ENCODE data around the gene RBM18. TPM values are rescaled to one million over a fixed set of nuclear protein-coding genes. Genes with fewer than 3 reads are reported as not detected.

The RBM18 gene
- polyA plus RNA-seq, 1 donor from 2014 or later: 48.8 TPM

DNA sequence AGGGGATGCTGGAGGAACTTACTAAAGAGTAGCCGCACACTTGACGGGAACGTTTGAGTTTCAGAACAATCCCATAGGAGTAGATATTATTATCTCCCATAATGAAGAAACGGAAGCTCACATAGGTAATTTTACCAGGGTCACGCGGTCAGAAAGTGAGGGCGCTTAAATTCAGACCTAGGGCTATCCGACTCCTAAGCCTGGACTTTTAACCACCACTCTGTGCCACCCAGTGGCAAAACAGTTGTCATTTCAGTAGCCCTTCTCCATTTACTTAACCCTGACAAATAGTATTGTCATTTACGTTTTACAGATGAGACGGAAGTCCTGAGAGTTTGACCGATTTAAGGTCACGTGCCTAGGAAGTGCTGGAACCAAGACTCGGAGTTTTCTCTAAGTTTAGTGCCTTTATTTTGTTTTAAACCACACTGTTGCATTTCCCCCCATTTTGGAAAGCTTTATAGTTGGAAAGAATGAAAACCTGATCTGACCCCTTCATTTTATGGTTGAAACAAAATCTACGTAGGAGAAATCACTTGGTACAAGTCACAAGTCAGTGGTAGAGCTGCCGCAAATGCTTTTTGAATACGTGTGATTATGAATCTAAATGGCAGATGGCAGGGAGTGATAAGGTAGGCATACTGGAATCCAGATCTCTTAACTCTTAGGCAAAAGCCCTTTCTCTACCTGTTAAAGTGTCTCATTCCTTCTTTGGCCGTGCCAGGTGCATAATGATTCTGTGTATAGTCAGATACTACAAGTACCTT lies 692 bp upstream of the RBM18 start:
- Histone ChIP-seq H3K27me3 (ENCODE audit: insufficient read depth, low read depth, low read length) (no peaks in the 10 kb centered on the region), H3K4me3 (ENCODE audit: low read length) (peak overlapping the region; percentile 87), H3K4me2 (ENCODE audit: low read length) (peak overlapping the region; percentile 85), H3K9ac (ENCODE audit: low read length) (peak overlapping the region; percentile 95), H4K20me1 (ENCODE audit: insufficient read depth) (no peaks in the 10 kb centered on the region), H3K9me2 (ENCODE audit: insufficient read depth, low read length) (no peaks in the 10 kb centered on the region), H3K9me3 (ENCODE audit: low read length) (no peaks in the 10 kb centered on the region), H3K27ac (ENCODE audit: low read length) (peak overlapping the region; percentile 91), H3K36me3 (ENCODE audit: insufficient read depth, low read length) (no peaks in the 10 kb centered on the region), H2AFZ (ENCODE audit: low read depth, low read length) (peak overlapping the region; percentile 89), H3F3A (ENCODE audit: insufficient read depth, low read length, poor library complexity, severe bottlenecking) (no peaks in the 10 kb centered on the region), H3K79me2 (replicated peaks; ENCODE audit: insufficient read depth, low read length) (peaks cover 33% of the 10 kb centered on the region)
- TF ChIP-seq, protein P1, sequence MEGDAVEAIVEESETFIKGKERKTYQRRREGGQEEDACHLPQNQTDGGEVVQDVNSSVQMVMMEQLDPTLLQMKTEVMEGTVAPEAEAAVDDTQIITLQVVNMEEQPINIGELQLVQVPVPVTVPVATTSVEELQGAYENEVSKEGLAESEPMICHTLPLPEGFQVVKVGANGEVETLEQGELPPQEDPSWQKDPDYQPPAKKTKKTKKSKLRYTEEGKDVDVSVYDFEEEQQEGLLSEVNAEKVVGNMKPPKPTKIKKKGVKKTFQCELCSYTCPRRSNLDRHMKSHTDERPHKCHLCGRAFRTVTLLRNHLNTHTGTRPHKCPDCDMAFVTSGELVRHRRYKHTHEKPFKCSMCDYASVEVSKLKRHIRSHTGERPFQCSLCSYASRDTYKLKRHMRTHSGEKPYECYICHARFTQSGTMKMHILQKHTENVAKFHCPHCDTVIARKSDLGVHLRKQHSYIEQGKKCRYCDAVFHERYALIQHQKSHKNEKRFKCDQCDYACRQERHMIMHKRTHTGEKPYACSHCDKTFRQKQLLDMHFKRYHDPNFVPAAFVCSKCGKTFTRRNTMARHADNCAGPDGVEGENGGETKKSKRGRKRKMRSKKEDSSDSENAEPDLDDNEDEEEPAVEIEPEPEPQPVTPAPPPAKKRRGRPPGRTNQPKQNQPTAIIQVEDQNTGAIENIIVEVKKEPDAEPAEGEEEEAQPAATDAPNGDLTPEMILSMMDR (IDR thresholded peaks at IDR 0.05; ENCODE audit: poor library complexity, severe bottlenecking): no peak
- TF ChIP-seq POLR2AphosphoS5 (IDR thresholded peaks at IDR 0.05) (no peak), TAF1 (IDR thresholded peaks at IDR 0.05; ENCODE audit: low read depth) (no peak), EP300 (conservative IDR thresholded peaks at IDR 0.05; ENCODE audit: poor library complexity, severe bottlenecking) (no peak)

DNA sequence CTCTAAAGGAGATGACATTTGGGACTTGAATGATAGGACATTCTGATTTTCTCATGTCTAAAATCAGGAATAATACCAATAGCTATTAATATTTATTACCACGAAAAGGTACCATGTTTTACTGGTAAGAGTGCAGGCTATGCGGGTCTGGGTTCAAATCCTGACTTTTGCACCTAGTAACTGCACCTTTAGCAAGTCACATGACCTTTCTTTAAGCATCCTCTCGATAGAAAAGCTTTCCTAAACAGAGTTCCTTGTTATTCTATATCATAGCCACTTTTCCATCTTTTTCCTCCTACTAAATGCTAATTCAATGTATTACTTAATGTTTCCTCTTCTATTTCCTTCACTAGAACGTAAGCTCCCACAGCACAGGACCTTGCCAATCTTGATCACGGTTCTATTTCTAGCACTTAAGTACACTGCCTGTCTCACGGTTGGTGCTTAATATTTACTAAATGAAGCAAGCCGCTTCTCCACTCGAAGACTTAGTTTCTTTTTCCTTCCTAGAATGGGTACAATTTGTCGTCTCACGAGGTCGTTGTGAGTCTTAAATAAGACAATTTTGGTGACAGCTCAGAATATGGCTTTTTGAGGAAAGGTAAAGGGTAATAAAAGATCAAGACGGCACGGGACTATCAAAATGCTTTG lies 816 bp downstream of the RBM18 start:
- no peaks in the 10 kb centered on the region for H3K9me2 ChIP-seq (ENCODE audit: insufficient read depth, low read length)
- peak overlapping the region; percentile 89 for H2AFZ ChIP-seq (ENCODE audit: low read depth, low read length)
- H3K4me3 ChIP-seq (ENCODE audit: low read length): peak overlapping the region; percentile 87
- H3F3A ChIP-seq (ENCODE audit: insufficient read depth, low read length, poor library complexity, severe bottlenecking): no peaks in the 10 kb centered on the region
- H4K20me1 ChIP-seq (ENCODE audit: insufficient read depth): no peaks in the 10 kb centered on the region
- peak overlapping the region; percentile 81 for H3K4me2 ChIP-seq (ENCODE audit: low read length)
- H3K27ac ChIP-seq (ENCODE audit: low read length): peak overlapping the region; percentile 91
- peaks cover 5% of the 10 kb centered on the region for H3K36me3 ChIP-seq (ENCODE audit: insufficient read depth, low read length)
- no peaks in the 10 kb centered on the region for H3K27me3 ChIP-seq (ENCODE audit: insufficient read depth, low read depth, low read length)
- peaks cover 33% of the 10 kb centered on the region for H3K79me2 ChIP-seq (replicated peaks; ENCODE audit: insufficient read depth, low read length)
- H3K9me3 ChIP-seq (ENCODE audit: low read length): no peaks in the 10 kb centered on the region
- no peak for TF ChIP-seq EP300 (conservative IDR thresholded peaks at IDR 0.05; ENCODE audit: poor library complexity, severe bottlenecking)
- TF ChIP-seq POLR2AphosphoS5 (IDR thresholded peaks at IDR 0.05): no peak
- TF ChIP-seq TAF1 (IDR thresholded peaks at IDR 0.05; ENCODE audit: low read depth): no peak
- TF ChIP-seq RAD21 (conservative IDR thresholded peaks at IDR 0.05): no peak
- no peak for TF ChIP-seq MXI1 (conservative IDR thresholded peaks at IDR 0.05; ENCODE audit: poor library complexity, severe bottlenecking)
- TF ChIP-seq, protein P2, sequence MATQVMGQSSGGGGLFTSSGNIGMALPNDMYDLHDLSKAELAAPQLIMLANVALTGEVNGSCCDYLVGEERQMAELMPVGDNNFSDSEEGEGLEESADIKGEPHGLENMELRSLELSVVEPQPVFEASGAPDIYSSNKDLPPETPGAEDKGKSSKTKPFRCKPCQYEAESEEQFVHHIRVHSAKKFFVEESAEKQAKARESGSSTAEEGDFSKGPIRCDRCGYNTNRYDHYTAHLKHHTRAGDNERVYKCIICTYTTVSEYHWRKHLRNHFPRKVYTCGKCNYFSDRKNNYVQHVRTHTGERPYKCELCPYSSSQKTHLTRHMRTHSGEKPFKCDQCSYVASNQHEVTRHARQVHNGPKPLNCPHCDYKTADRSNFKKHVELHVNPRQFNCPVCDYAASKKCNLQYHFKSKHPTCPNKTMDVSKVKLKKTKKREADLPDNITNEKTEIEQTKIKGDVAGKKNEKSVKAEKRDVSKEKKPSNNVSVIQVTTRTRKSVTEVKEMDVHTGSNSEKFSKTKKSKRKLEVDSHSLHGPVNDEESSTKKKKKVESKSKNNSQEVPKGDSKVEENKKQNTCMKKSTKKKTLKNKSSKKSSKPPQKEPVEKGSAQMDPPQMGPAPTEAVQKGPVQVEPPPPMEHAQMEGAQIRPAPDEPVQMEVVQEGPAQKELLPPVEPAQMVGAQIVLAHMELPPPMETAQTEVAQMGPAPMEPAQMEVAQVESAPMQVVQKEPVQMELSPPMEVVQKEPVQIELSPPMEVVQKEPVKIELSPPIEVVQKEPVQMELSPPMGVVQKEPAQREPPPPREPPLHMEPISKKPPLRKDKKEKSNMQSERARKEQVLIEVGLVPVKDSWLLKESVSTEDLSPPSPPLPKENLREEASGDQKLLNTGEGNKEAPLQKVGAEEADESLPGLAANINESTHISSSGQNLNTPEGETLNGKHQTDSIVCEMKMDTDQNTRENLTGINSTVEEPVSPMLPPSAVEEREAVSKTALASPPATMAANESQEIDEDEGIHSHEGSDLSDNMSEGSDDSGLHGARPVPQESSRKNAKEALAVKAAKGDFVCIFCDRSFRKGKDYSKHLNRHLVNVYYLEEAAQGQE (IDR thresholded peaks at IDR 0.05; ENCODE audit: borderline replicate concordance): no peak
- TF ChIP-seq, protein P1 (IDR thresholded peaks at IDR 0.05; ENCODE audit: poor library complexity, severe bottlenecking): no peak
- TF ChIP-seq EZH2 (IDR thresholded peaks at IDR 0.05; ENCODE audit: borderline replicate concordance, insufficient read depth, low read length, poor library complexity, severe bottlenecking): no peak
- no peak for TF ChIP-seq SMC3 (conservative IDR thresholded peaks at IDR 0.05; ENCODE audit: poor library complexity)
- peak overlapping the region; percentile 95 for H3K9ac ChIP-seq (ENCODE audit: low read length)
